Gastrocnemius medialis (tissue), 4 donors: Measurements from ENCODE around the gene SLC35D2. TPM values are rescaled to one million over a fixed set of nuclear protein-coding genes. Genes with fewer than 3 reads are reported as not detected.

ENCODE experiments used
- ATAC-seq, 2 donors: fragments of 150-250 bp; one replicate each; pipeline ENCODE4 v1.9.1; 2016
- DNase-seq, 2 donors: peaks; one replicate each; pipeline ENCODE4 v3.0.0-alpha.2; 2019
- H3K27ac ChIP-seq, 4 donors: fragments of 200-600 bp; sonication (generic); 1 replicate in 1 of 4; 2 replicates in 3 of 4; pipeline ENCODE4 v1.5.1; 2016 to 2018; ENCODE audit warnings: mild to moderate bottlenecking in 2 of 4, moderate library complexity in 1 of 4
- H3K27me3 ChIP-seq, 3 donors: fragments of 200-600 bp; sonication (generic) in 2 of 3; 1 replicate in 1 of 3; 2 replicates in 2 of 3; pipeline versions ENCODE4 v1.5.1 to v1.6.0; 2016 to 2019; ENCODE audit warnings: mild to moderate bottlenecking in 1 of 3, moderate library complexity in 1 of 3
- H3K36me3 ChIP-seq, 2 donors: fragments of 200-600 bp; sonication (generic) in 1 of 2; one replicate each; pipeline ENCODE4 v1.5.1; 2017 to 2018
- H3K4me1 ChIP-seq, 2 donors: fragments of 200-600 bp; sonication (generic) in 1 of 2; one replicate each; pipeline ENCODE4 v1.5.1; 2016 to 2017; ENCODE audit warnings: mild to moderate bottlenecking in 2 of 2
- H3K4me3 ChIP-seq, 4 donors: fragments of 200-600 bp; sonication (generic) in 3 of 4; 1 replicate in 1 of 4; 2 replicates in 3 of 4; pipeline ENCODE4 v1.5.1; 2016 to 2019; ENCODE audit warnings: mild to moderate bottlenecking in 2 of 4
- H3K9me3 ChIP-seq, 3 donors: fragments of 200-600 bp; sonication (generic) in 2 of 3; 1 replicate in 1 of 3; 2 replicates in 2 of 3; pipeline ENCODE4 v1.5.1; 2016 to 2019
- POLR2A ChIP-seq, 2 donors: fragments of 450-650 bp; IDR thresholded peaks; one replicate each; pipeline ENCODE4 v1.6.1; 2017; ENCODE audit warnings: antibody characterized with exemption in 2 of 2, mild to moderate bottlenecking in 2 of 2, moderate library complexity in 2 of 2
- in situ Hi-C, 4 donors: fragments of 200-750 bp; cut with MboI; loops; one replicate each; pipeline versions ENCODE4 v1.15.0 to v1.8.0; 2017; ENCODE audit warnings: low sequenced_read_pairs in 4 of 4
- intact Hi-C: fragments of 100-400 bp; cut with DNase I; formaldehyde crosslinking; loops from one replicate; pipeline ENCODE4 v1.15.1; 2023; ENCODE audit warnings: low total_unique reads
- total RNA-seq, 4 donors: library from RNA; depleted of rRNA; stranded (reverse); fragments of >200 nt; gene quantifications; one replicate each; pipeline versions ENCODE4 v1.1.0 to v1.2.3, GENCODE V29; 2016
- TF ChIP-seq, protein P1 (sequence below), 5 experiments: fragments of 450-650 bp in 3 of 5; fragments of 200-600 bp in 2 of 5; sonication (generic) in 2 of 5; IDR thresholded peaks in 4 of 5; conservative IDR thresholded peaks in 1 of 5; 1 replicate in 4 of 5; 2 replicates in 1 of 5; pipeline ENCODE4 v1.5.1; 2016 to 2019; ENCODE audit warnings: antibody characterized with exemption in 5 of 5, mild to moderate bottlenecking in 3 of 5, moderate library complexity in 3 of 5

SLC35D2 gene
- total RNA-seq, 4 donors from 2014 or later, result 3.0 to 9.0 (median 6.8) TPM

DNA sequence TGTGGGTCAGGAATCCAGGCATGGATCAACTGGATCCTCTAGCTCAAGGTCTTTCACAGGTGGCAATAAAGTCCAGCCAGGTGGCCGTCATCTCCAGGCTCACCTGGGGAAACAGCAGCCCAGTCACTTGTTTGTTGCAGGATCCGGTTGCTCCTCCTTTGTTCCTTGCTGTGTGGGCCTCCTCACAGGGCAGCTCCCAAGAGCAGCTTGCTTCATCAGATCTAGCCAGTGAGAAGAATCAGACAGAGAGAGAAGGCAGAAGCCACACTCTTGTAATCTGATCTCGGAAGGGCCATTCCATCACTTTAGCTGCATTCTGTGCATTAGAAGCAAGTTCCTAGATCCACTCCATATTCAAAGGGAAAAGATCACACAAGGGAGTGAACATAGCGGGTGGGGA lies 78.3 kb downstream of the SLC35D2 start:
- H3K4me3 ChIP-seq, result no peak overlapping the region
- no peaks in the 10 kb centered on the region for H3K27me3 ChIP-seq
- intact Hi-C loops, result no loop called here
- ATAC-seq (no peak), DNase-seq (no peak)
- in situ Hi-C loops, result no loop called here
- no peaks in the 10 kb centered on the region for H3K36me3 ChIP-seq
- H3K27ac ChIP-seq, result no peak overlapping the region
- no peaks in the 10 kb centered on the region for H3K4me1 ChIP-seq
- TF ChIP-seq POLR2A (IDR thresholded peaks at IDR 0.05), result no peak
- no peaks in the 10 kb centered on the region for H3K9me3 ChIP-seq

DNA sequence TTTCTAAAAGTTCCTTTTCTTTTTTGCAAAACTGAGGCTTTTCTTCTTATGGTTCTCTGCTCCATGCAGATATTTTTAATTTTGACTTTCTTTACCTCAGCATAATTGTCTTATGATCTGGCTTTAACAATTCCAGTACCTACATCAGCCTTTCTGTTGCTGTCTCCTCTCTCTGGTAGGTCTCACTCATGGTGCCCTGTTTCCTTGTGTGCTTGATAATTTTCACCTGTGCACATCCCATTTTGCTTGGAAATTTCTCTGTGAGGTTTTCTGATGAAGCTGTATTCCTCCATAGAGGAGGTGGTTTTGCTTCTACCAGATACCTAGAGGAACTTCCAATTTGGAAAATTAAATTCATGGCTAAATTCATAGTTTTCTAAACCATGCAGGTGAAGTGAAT lies 79.3 kb downstream of the SLC35D2 start:
- Histone ChIP-seq H3K4me1 (no peaks in the 10 kb centered on the region), H3K27ac (no peak overlapping the region), H3K27me3 (no peaks in the 10 kb centered on the region), H3K9me3 (no peaks in the 10 kb centered on the region), H3K36me3 (no peaks in the 10 kb centered on the region), H3K4me3 (no peak overlapping the region)
- ATAC-seq (no peak), DNase-seq (no peak)
- no peak for TF ChIP-seq POLR2A (IDR thresholded peaks at IDR 0.05)
- TF ChIP-seq, protein P1, sequence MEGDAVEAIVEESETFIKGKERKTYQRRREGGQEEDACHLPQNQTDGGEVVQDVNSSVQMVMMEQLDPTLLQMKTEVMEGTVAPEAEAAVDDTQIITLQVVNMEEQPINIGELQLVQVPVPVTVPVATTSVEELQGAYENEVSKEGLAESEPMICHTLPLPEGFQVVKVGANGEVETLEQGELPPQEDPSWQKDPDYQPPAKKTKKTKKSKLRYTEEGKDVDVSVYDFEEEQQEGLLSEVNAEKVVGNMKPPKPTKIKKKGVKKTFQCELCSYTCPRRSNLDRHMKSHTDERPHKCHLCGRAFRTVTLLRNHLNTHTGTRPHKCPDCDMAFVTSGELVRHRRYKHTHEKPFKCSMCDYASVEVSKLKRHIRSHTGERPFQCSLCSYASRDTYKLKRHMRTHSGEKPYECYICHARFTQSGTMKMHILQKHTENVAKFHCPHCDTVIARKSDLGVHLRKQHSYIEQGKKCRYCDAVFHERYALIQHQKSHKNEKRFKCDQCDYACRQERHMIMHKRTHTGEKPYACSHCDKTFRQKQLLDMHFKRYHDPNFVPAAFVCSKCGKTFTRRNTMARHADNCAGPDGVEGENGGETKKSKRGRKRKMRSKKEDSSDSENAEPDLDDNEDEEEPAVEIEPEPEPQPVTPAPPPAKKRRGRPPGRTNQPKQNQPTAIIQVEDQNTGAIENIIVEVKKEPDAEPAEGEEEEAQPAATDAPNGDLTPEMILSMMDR (IDR thresholded peaks at IDR 0.05 in 4 of 5, conservative IDR thresholded peaks at IDR 0.05 in 1 of 5), result no peak
- intact Hi-C loops (no loop called here), in situ Hi-C loops (no loop called here)

DNA sequence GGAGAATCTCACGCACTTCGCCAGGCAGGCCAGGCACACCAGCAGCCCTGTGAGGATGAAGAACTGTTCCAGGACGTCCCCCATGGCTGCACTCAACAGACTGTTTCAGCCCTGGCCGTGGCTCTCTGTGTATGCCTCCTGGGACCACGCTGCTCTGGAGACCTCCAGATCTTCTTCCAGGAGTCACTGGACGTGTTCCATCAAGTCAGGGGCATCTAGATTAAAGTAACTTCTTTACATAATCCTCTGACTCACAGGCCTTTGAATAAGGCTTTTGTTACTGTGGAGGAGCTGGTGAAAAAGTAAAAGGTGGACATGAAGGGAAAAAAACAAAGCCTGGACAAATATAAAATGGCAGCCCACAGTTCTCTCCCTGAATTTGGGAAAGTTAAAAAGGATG lies 81.5 kb downstream of the SLC35D2 start, which contains the start of gene HSD17B3:
Gene HSD17B3 (minus strand): TSS at position 156 of the 400 bp plus-strand sequence. CDS start 72 bp downstream, at position 84.
- in situ Hi-C loops (no loop called here), intact Hi-C loops (no loop called here)
- no peak within 1 kb of the TSS for H3K27ac ChIP-seq
- TF ChIP-seq, protein P1 (IDR thresholded peaks at IDR 0.05 in 4 of 5, conservative IDR thresholded peaks at IDR 0.05 in 1 of 5), result no peak
- no peak for TF ChIP-seq POLR2A (IDR thresholded peaks at IDR 0.05)
- H3K4me3 ChIP-seq, result no peak within 1 kb of the TSS
- DNase-seq, result no peak
- H3K9me3 ChIP-seq, result no peaks in the 10 kb centered on the region
- no peaks in the 10 kb centered on the region for H3K4me1 ChIP-seq
- H3K36me3 ChIP-seq, result no peaks in the 10 kb centered on the region
- no peaks in the 10 kb centered on the region for H3K27me3 ChIP-seq
- no peak for ATAC-seq

DNA sequence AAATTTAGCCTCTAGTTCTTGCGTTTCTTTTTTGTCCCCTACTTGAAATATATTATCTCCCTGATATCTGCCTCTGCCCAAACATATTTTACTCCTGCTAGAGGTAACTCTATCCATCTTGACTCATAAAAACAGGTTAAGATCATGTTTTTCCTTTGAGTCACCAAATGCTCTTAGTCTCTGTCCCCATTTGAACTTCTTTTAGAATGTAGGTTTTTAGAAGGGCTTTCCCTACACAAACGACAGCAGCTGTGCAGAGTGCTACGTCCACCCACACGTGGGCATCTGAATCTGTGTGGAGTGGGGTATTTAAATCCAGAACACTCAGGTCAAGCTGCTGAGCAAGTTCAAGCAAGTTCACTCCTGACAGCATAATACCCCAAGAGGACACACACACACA lies 83.7 kb downstream of the SLC35D2 start:
- TF ChIP-seq, protein P1 (IDR thresholded peaks at IDR 0.05 in 4 of 5, conservative IDR thresholded peaks at IDR 0.05 in 1 of 5), result no peak
- no peak for TF ChIP-seq POLR2A (IDR thresholded peaks at IDR 0.05)
- no peak overlapping the region for H3K4me3 ChIP-seq
- in situ Hi-C loops, result no loop called here
- ATAC-seq, result no peak
- no peaks in the 10 kb centered on the region for H3K36me3 ChIP-seq
- no peak overlapping the region for H3K27ac ChIP-seq
- DNase-seq, result no peak
- H3K27me3 ChIP-seq, result no peaks in the 10 kb centered on the region
- H3K4me1 ChIP-seq, result no peaks in the 10 kb centered on the region
- intact Hi-C loops, result no loop called here
- no peaks in the 10 kb centered on the region for H3K9me3 ChIP-seq

DNA sequence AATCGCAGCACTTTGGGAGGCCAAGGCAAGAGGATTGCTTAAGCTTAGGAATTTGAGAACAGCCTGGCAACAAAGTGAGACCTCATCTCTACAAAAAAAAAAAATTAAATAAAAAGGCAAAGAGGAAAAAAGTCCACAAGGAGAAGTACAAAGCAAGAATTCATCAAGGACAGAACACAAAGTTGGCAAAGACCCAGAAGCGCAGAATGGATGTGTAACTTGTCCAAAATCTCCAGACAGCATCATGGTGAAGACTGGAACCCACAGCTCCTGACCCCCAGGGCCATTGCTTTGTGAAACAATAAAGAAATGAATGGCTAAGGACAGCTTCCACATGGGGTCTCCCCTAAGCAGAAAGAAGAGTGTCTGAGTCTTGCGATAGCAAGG lies 89.4 kb downstream of the SLC35D2 start:
- H3K36me3 ChIP-seq, result no peaks in the 10 kb centered on the region
- in situ Hi-C loops, result no loop called here
- no peaks in the 10 kb centered on the region for H3K4me1 ChIP-seq
- no peak overlapping the region for H3K4me3 ChIP-seq
- no peaks in the 10 kb centered on the region for H3K9me3 ChIP-seq
- ATAC-seq, result no peak
- H3K27ac ChIP-seq, result no peak overlapping the region
- intact Hi-C loops, result no loop called here
- TF ChIP-seq POLR2A (IDR thresholded peaks at IDR 0.05), result no peak
- TF ChIP-seq, protein P1 (IDR thresholded peaks at IDR 0.05 in 4 of 5, conservative IDR thresholded peaks at IDR 0.05 in 1 of 5), result no peak
- DNase-seq, result no peak
- no peaks in the 10 kb centered on the region for H3K27me3 ChIP-seq
